Measurements from ENCODE around the gene VPS9D1.

DNA sequence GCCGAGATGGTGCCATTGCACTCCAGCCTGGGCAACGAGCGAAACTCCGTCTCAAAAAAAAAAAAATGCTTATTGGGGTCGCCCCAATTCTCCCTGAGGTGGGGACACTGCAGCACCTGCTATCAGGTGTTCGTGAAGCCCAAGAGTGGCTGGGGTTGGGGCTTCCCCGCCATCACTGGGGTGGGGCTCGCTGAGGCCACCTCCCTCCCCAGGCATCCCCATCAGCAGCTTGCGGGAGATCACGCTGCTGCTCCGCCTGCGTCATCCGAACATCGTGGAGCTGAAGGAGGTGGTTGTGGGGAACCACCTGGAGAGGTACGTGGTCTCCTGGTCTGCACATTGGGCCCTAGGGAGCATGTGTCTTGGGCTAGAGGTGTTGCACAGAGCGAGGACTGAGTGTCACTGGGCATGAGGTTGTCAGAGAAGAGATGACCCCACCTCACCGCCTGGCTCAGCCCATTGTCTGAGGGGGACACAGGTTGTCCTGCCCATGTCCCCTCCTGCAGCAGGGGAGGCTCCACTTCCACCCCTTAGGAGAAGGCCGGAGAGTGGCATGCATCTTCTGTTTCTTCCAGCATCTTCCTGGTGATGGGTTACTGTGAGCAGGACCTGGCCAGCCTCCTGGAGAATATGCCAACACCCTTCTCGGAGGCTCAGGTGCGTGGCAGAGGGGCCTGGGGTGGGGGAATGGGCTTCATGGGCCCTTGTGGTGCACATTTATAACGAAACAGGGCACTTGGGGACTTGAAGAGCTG, 29.3 kb downstream of the VPS9D1 start:
- TF ChIP-seq, protein P1, sequence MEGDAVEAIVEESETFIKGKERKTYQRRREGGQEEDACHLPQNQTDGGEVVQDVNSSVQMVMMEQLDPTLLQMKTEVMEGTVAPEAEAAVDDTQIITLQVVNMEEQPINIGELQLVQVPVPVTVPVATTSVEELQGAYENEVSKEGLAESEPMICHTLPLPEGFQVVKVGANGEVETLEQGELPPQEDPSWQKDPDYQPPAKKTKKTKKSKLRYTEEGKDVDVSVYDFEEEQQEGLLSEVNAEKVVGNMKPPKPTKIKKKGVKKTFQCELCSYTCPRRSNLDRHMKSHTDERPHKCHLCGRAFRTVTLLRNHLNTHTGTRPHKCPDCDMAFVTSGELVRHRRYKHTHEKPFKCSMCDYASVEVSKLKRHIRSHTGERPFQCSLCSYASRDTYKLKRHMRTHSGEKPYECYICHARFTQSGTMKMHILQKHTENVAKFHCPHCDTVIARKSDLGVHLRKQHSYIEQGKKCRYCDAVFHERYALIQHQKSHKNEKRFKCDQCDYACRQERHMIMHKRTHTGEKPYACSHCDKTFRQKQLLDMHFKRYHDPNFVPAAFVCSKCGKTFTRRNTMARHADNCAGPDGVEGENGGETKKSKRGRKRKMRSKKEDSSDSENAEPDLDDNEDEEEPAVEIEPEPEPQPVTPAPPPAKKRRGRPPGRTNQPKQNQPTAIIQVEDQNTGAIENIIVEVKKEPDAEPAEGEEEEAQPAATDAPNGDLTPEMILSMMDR (IDR thresholded peaks at IDR 0.05) = no peak
- TF ChIP-seq POLR2A (IDR thresholded peaks at IDR 0.05) = no peak
